HG03354 (cell line): Measurements from ENCODE around the gene ARMC3.
"Not testable (repeated sequence)": the region's sequence is repeated elsewhere in the genome, so short reads cannot be mapped to it uniquely, and the experiment has no call there.

Experiments used
- ATAC-seq: cut with Tn5 transposase; IDR thresholded peaks from one replicate; pipeline ENCODE4 v1.9.1; 2021; ENCODE audit warnings: mild to moderate bottlenecking; ENCODE audit not compliant: unreplicated experiment, poor library complexity, severe bottlenecking

The ARMC3 gene

DNA sequence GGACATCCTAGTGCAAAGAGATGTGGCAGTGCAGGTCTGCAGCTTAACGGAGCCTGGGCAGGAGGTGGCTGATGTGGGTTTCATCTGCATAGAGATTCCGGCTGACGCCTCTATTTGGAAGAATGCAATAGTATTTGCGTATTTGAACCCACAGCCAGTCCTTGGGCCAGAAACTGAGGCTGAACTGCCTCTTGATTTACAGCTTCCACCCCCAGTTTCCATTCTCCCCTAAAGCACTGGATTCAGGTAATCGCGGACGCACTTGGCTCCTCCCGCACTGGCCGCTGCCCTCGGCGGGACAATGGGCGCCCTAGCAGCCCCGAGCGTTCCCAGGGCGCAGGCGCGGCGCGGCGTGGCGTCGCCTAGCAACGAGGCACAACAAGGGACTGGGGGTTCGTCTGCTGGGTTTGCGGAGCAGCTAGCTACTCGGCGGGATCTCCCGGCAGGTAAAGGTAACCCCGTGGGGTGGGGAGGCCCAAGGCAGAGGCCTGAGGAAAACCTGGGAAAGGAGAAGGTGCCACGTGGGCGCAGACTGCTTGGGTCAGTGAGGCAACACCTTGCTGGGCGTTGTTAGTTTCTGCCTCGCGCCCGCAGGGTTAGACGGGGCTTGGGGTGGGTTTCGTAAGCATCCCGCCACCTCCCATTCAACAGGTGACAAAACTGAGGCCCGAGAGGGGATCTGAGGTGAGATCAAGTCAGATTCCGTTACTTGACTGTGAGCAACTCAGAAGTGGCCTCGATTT, at the start of gene ARMC3:
ARMC3 (plus strand) TSS at position 393 of the 743 bp plus-strand sequence. CDS start 3,944 bp downstream, outside the sequence.
- peak; percentile 94 for ATAC-seq

- no peak for ATAC-seq
These were observed 36.1 kb upstream of the ARMC3 start for GRCh38 chr10:22891797-22892196.

DNA sequence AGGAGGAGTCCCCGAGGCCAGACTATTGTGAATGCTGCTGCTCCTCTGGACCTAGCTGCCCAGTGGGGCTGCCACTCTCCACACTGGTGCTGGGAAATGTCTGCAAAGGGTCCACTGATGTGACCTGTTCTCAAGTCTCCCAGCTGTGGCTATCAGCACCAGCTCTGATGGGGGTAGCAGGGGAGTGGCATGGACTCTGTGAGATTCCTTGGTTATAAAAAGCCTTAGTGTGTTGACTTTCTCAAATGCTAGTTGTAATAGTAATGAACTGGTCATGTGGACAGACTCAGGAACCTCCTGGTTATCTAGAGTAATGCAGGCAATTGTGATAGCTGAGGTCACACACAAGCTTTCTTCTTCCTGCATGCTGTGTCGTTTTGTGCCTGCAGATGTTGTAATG, 34.1 kb upstream of the ARMC3 start:
- ATAC-seq: no peak

DNA sequence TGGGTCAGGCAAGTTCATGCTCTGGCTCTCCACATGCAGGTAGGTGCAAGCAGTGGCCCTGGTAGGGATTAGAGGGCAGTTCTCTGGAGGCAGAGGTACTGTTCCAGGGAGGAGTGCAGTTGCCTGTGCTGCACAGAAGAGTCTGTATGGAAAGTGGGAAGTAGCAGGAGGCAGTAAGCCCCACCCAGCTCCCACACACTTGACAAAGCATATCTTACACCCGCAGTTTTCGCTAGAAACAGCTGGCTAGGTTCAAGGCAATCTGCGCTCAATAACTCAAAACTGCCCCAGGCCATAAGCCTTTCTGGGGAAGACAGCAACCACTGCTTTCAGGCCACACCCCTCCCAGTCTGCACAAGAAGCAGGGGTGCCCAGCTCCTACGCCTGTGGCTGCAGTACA, 33.1 kb upstream of the ARMC3 start:
- ATAC-seq: no peak

GRCh38 chr10:22895252-22895651, 32.6 kb upstream of the ARMC3 start:
- no peak for ATAC-seq

GRCh38 chr10:22897371-22897770, 30.5 kb upstream of the ARMC3 start:
- ATAC-seq: no peak

DNA sequence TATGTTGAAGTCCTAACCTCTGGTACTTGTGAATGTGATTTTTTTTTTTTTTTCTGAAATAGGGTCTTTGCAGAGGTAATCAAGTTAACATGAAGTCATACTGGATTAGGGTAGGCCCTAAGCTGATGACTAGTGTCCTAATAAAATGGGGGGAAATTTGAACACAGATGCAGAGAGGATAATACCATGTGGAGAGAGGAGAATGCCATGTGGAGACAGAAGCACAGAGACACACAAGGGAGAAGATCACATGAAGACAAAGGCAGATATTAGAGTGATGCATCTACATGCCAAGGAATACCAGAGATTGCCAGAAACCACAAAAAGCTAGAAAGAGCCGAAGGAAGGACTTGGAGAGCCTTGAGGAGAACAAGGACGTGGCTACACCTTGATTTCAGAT, 28.5 kb upstream of the ARMC3 start:
- no peak for ATAC-seq

- ATAC-seq: no peak
These were observed 28.1 kb upstream of the ARMC3 start for GRCh38 chr10:22899775-22900174.

- ATAC-seq: no peak
These were observed 26.8 kb upstream of the ARMC3 start for GRCh38 chr10:22900841-22901601.

DNA sequence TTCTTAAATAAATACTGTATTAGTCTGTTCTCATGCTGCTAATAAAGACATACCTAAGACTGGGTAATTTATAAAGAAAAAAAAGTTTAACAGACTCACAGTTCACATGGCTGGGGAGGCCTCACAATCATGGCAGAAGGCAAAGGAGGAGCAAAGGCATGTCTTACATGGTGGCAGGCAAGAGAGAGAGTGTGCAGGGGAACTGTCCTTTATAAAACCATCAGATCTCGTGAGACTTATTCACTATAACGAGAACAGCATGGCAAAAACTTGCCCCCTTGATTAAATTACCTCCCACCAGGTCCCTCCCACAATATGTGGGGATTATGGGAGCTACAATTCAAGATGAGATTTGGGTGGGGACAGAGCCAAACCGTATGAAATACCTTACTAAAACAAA, 25.7 kb upstream of the ARMC3 start:
- not testable (repeated sequence) for ATAC-seq

GRCh38 chr10:22903694-22904093, 24.2 kb upstream of the ARMC3 start:
- no peak for ATAC-seq

DNA sequence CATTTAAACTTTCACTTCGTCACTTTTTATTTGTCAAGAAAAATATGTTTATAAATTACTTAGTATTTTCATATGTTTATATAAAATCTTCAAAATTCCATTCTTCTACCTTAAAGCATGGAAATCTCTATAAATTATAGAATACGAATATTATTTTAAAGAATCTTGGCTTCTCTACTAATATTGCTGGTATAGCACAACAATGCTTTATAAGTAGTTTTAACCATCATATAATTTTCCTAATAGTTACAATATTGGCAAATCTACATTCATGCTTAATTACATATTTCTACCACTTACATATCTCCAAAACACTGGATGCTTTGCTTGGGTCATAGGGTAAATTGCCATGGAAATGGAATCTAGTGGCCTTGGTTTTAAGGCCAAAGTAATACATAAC, 21.1 kb upstream of the ARMC3 start:
- no peak for ATAC-seq

DNA sequence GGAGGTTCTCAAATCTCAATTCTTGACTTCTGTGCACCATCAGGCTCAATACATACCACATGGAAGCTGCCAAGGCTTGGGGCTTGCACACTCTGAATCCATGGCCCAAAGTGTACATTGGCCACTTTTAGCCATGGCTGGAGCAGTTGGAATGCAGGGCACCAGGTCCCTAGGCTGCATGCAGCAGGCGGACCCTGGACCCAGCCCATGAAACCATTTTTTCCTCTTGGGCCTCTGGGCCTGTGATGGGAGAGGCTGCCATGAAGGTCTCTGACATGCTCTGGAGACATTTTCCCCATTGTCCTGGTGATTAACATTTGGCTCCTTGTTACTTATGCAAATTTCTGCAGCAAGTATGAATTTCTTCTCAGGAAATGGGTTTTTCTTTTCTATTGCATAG, 19.0 kb upstream of the ARMC3 start:
- ATAC-seq: no peak

DNA sequence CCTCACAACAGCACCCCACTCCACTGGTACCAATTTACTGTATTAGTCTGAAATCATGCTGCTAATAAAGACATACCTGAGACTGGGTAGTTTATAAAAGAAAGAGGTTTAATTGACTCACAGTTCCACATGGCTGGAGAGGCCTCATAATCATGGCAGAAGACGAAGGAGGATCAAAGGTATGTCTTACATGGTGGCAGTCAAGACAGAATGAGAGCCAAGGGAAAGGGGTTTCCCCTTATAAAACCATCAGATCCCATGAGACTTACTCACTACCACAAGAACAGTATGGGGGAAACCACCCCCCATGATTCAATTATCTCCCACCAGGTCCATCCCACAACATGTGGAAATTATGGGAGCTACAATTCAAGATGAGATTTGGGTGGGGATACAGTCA, 18.2 kb upstream of the ARMC3 start:
- ATAC-seq: not testable (repeated sequence)

DNA sequence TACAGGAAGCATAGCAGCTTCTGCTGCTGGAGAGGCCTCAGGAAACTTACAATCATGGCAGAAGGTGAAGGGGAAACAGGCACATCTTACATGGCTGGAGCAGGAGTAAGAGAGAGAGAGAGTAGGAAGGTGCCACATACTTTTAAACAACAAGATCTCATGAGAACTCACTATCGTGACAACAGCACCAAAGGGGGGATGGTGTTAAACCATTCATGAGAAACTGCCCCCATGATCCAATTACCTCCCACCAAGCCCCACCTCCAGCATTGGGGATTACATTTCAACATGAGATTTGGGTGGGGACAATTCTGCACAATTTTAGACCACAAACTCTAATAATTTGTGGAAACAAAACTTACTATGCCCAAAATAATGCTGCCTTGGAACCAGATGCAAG, 16.8 kb upstream of the ARMC3 start:
- no peak for ATAC-seq

DNA sequence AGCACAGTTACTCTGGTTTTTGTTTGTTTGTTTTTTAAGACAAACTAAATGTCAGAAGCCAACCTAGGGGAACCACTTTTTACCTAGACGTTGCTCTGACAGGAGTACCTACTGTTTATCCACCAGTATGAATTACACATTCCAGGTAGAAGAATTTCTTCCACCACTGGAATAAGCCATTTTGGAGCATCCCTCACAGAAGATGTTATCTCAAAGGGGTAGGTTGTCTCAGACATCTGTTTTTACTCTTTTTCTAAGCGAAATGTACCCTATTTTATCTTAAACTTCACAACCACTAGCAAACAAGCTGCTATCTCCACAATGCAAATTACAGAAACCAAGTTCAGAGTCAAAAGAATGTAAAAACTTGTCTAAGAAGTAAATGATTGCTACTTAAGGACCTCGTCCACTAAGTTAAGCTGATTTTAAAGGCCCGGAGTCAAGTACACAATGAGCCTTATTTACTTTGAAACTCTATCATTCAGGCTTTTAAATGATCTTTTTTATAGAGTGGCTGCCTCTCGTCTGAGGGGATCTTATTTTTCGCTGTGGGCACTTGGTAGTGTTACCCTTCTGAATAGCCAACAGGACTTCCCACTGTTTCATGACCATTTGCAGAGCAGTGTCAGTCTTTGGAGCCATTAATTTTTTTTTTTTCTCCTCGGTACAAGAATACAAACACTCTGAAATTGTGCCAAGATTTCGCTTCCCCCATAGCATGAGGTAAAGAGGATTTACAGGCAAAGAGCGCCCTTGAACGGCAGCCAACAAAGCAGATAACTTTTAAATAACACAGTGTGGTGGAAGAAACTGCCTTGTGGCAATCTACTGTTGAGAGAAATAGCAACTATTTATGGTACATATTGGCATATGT, 15.7 kb upstream of the ARMC3 start:
- no peak for ATAC-seq

GRCh38 chr10:22912763-22913384, 15.0 kb upstream of the ARMC3 start:
- no peak for ATAC-seq

DNA sequence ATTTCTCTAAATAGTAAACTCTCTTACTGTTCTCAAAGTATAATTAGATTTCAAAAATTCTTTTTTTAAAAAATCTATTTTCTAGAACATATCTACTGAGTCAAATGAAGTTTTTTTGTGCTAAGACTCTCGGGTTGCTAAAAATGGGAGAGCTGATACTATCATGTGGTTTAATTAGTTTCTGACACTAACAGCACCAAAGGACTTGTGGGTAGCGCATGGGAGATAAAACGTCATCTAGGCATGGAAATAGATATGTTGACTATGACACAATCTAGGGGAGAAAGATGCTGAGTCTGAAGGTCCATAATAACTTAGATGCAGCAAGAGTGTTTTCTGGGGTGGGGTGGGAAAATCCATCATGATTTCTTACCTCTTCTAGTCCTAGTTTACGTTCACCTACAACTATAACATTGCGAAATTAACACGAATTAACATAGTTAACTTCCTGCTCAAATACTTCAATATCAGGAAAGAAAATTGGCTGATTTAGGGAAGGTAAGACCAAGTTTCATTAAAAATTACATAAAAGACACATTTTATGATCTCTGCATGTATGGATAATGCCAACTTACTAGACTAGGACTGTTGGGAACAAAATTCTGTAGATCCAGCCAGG, 14.3 kb upstream of the ARMC3 start:
- no peak for ATAC-seq

DNA sequence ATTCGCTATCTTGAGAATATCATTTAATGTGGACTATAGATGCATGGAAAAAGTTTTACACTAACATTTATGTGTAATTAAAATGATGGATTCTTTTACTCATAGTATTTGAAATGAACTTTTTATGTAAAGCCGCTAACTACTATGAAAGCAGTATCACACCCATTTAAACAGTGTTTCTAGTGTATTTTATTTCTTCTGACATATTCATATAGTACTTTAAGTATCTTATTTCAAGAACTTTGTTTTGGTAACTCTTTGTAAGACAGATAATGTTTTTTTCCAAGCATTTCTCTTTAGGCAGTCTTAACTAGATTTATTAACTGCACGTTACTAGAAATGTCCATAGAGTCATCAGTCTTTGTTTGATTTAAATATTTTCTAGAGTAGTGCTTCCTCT, 12.5 kb upstream of the ARMC3 start:
- no peak for ATAC-seq

DNA sequence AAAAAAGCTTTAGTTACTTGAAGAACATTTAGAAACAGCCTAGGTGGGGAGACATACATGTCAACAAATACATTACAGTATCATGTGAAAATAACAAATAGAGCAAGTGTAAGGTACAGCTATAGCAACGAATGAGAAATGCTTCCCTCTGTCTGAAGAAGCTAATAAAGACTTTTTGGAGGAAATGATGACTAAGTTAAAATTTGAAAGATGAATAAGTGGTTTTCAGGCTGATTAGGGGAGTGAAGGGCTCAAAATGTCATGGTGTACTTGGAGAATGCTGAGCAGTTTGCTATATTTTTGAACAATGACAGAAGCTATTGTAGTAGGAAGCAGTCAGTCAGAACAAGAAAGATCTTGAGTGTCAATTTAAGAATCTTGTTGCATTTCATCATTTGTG, 2.8 kb upstream of the ARMC3 start:
- no peak for ATAC-seq
